Activated T-helper 2 cell treated with anti-CD3 and anti-CD28 coated beads, Interferon-gamma antibody, Interleukin-2, Interleukin-4, amounts not matched to agents 10 μg/mL and 5 μg/mL and 100 μg/mL, durations not matched to agents 14 hours and 24 hours and 36 hours (primary cell): ENCODE results near the gene FNBP1. TPM values are rescaled to one million over a fixed set of nuclear protein-coding genes. Genes with fewer than 3 reads are reported as not detected.
"Not testable (repeated sequence)": the region's sequence is repeated elsewhere in the genome, so short reads cannot be mapped to it uniquely, and the experiment has no call there.

Experiments
- DNase-seq: peaks from one replicate; pipeline ENCODE4 v3.0.0; 2021; ENCODE audit warnings: low spot score
- H3K27ac Mint-ChIP-seq: one replicate; pipeline ENCODE4 v1.8.0; 2021; ENCODE audit warnings: mixed read lengths
- H3K27me3 Mint-ChIP-seq: one replicate; pipeline ENCODE4 v1.8.0; 2021; ENCODE audit warnings: low read depth, mixed read lengths
- H3K36me3 Mint-ChIP-seq: one replicate; pipeline ENCODE4 v1.8.0; 2021; ENCODE audit warnings: low read depth, mixed read lengths
- H3K4me1 Mint-ChIP-seq: one replicate; pipeline ENCODE4 v1.8.0; 2021; ENCODE audit warnings: low read depth, mixed read lengths
- H3K4me3 Mint-ChIP-seq: one replicate; pipeline ENCODE4 v1.8.0; 2021; ENCODE audit warnings: low read depth, mild to moderate bottlenecking, moderate library complexity, mixed read lengths
- H3K9me3 Mint-ChIP-seq: one replicate; pipeline ENCODE4 v1.8.0; 2021; ENCODE audit warnings: mixed read lengths
- intact Hi-C: fragments of 100-400 bp; cut with micrococcal nuclease; formaldehyde crosslinking; loops from one replicate; pipeline ENCODE4 v1.15.1; 2023
- total RNA-seq: library from RNA; stranded (reverse); gene quantifications from 2 replicates; pipeline ENCODE4 v1.2.3, GENCODE V29; 2022

FNBP1 gene
- total RNA-seq, 1 donor from 2014 or later: 358 TPM

DNA sequence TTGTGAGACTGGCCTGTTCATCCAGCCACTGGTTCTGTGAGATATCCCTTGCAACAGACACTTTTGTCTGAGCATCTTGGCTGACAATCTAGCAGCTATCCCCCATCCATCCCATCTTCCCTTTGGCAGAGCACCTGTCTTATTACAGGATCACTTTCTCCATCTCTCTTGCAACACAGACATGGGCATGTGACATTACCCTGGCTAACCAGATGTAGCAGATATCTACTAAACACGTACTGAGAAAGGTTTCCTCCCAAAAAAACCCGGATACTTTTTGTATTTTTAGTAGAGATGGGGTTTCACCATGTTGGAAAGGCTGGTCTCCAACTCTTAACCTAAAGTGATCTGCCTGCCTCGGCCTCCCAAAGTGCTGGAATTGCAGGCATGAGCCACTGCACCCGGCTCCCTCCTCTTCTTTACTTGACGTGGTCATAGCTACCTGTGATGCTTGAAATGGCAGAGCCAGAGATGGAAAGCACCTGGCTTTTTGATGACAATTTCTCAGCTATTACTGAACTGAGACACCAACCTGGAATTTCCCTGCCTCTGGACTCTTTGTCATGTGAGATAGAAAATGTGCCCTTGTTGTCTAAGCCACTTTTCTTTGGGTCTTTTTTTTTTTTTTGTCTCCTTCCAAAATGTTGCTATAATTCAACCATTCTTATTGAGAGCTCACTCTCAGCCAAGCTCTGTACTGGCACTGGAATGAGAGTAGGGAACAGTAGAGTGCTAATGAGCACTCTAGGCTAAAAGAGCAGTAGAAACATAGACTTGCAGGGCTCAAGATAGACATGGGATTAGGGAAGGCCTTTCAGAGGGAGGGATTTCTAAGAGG lies 32.6 kb downstream of the FNBP1 start:
- Mint-ChIP-seq H3K36me3 (peaks cover 83% of the 10 kb centered on the region), H3K9me3 (peaks cover 8% of the 10 kb centered on the region), H3K27me3 (no peaks in the 10 kb centered on the region), H3K27ac (peak overlapping the region; percentile 95), H3K4me3 (peak overlapping the region; percentile 55), H3K4me1 (peaks cover 61% of the 10 kb centered on the region)
- intact Hi-C loops: loop anchor here (2.0 kb wide), 1 partner anchor 18 kb away; no protein-coding TSS in a partner anchor
- no peak for DNase-seq

DNA sequence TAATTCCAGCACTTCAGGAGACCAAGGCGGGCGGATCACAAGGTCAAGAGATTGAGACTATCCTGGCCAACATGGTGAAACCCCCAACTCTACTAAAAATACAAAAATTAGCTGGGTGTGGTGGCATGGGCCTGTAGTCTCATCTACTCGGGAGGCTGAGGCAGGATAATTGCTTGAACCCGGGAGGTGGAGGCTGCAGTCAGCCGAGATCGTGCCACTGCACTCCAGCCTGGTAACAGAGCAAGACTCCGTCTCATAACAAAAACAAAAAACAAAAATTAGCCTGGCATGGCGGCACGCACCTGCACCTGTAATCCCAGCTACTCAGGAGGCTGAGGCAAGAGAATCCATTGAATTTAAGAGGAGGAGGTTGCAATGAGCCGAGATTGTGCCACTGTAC lies 33.4 kb downstream of the FNBP1 start:
- peaks cover 76% of the 10 kb centered on the region for H3K36me3 Mint-ChIP-seq
- peaks cover 59% of the 10 kb centered on the region for H3K4me1 Mint-ChIP-seq
- peak overlapping the region; percentile 95 for H3K27ac Mint-ChIP-seq
- DNase-seq, H3K4me3 Mint-ChIP-seq, H3K9me3 Mint-ChIP-seq, intact Hi-C loops, H3K27me3 Mint-ChIP-seq: not testable (repeated sequence)

DNA sequence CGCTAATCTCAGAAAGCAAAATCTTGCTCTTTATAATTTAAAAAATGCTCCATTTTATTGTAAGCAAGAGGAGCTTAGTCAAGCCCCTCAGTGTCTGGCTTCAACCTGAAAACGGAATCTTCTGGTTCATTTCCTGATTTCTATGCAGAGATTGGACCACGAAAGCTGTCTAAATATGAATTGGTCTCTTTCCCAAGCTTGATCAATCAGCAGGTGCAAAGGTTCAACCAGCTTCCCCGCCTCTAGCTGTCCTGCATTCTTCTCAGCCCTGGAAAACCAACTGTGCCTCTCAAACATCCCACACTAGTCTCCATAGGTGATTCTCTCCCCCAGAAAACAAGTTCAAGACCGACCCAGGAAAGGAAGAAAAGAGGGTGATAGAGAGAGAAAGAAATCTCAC lies 34.5 kb downstream of the FNBP1 start:
- intact Hi-C loops: loop anchor here (1.0 kb wide), 1 partner anchor 8 kb away; no protein-coding TSS in a partner anchor
- no peak overlapping the region for H3K4me3 Mint-ChIP-seq
- peaks cover 8% of the 10 kb centered on the region for H3K9me3 Mint-ChIP-seq
- H3K4me1 Mint-ChIP-seq: peaks cover 55% of the 10 kb centered on the region
- DNase-seq: no peak
- peak overlapping the region; percentile 95 for H3K27ac Mint-ChIP-seq
- peaks cover 72% of the 10 kb centered on the region for H3K36me3 Mint-ChIP-seq
- H3K27me3 Mint-ChIP-seq: no peaks in the 10 kb centered on the region

DNA sequence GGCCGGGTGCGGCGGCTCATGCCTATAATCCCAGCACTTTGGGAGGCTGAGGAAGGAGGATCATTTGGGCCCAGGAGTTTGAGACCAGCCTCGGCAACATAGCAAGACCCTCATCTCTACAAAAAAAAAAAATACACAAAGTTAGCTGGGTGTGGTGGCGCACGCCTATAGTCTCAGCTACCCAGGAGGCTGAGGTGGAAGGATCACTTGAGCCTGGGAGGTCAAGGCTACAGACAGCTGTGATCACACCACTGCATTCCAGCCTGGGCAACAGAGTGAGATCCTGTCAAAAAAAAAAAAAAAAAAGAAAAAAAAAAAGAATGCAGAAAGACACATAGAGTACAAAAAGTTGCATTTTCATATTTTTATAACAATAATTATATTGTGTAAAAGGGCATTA lies 36.0 kb downstream of the FNBP1 start:
- Mint-ChIP-seq H3K36me3 (peaks cover 71% of the 10 kb centered on the region), H3K27ac (peak overlapping the region; percentile 95), H3K4me1 (peaks cover 59% of the 10 kb centered on the region)
- not testable (repeated sequence) for H3K27me3 Mint-ChIP-seq, H3K4me3 Mint-ChIP-seq, H3K9me3 Mint-ChIP-seq, DNase-seq
- intact Hi-C loops: loop anchor here (1.0 kb wide), 1 partner anchor 9 kb away; no protein-coding TSS in a partner anchor

DNA sequence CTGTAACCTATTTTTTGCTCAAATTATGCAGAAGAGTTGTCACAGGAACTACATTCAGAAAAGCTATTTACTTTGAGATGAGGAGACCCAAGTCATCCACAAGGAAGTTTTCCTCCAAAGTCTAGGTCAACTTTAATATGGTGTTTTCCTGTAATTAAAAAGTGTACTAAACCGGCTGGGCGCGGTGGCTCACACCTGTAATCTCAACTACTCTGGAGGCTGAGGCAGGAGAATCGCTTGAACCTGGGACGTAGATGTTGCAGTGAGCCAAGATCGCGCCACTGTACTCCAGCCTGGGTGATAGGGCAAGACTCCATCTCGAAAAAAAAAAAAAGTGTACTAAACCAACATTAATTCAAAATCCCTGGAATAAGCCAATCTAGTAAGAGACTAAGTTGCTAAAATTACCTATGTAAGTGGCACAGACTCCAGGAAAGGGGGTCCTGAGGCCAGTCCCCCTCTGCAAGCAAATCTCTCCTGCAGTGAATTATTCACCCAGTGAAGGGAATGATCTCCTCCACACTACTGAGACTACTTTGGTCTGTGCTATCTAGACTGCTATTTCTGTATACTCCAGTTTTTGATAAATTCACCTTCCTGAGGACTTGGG lies 38.9 kb downstream of the FNBP1 start:
- peaks cover 69% of the 10 kb centered on the region for H3K36me3 Mint-ChIP-seq
- no peaks in the 10 kb centered on the region for H3K27me3 Mint-ChIP-seq
- peaks cover 50% of the 10 kb centered on the region for H3K4me1 Mint-ChIP-seq
- H3K9me3 Mint-ChIP-seq: no peaks in the 10 kb centered on the region
- intact Hi-C loops: no loop called here
- H3K4me3 Mint-ChIP-seq: no peak overlapping the region
- no peak for DNase-seq
- peak overlapping the region; percentile 12 for H3K27ac Mint-ChIP-seq

DNA sequence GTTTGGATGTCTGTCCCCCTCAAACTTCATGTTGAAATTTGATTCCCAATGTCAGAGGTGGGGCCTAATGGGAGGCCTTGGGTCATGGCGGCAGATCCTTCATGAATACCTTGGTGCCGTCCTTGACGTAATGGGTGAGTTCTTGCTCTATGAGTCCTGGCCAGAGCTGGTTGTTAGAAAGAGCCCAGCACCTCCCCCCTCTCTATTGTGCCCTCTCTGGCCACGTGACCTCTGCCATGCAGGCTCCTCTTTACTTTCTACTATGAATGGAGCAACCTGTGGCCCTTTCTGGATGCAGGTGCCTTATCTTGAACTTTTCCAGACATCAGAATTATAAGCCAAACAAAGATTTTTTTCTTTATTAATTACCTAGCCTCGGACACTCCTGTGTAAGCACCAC lies 40.7 kb downstream of the FNBP1 start:
- peak overlapping the region; percentile 33 for H3K27ac Mint-ChIP-seq
- H3K9me3 Mint-ChIP-seq: no peaks in the 10 kb centered on the region
- peaks cover 70% of the 10 kb centered on the region for H3K36me3 Mint-ChIP-seq
- intact Hi-C loops: no loop called here
- peaks cover 45% of the 10 kb centered on the region for H3K4me1 Mint-ChIP-seq
- no peak overlapping the region for H3K4me3 Mint-ChIP-seq
- DNase-seq: no peak
- no peaks in the 10 kb centered on the region for H3K27me3 Mint-ChIP-seq

DNA sequence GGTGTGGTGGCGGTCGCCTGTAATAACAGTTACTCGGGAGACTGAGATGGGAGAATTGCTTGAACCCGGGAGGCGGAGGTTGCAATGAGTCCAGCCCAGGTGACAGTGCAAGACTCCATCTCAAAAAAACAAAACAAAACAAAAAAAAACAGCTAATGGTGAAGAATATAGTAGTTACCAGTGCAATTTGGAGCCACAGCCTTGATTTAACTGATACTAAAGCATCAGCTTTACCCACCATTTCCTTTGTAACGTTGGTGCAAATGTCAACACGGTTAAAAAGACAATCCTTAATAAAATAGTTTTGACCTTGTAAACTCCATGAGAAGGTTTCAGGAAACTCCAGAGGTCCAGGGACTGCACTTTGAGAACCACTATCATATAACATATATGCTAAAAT lies 41.8 kb downstream of the FNBP1 start:
- Mint-ChIP-seq H3K9me3 (no peaks in the 10 kb centered on the region), H3K4me3 (no peak overlapping the region), H3K4me1 (peaks cover 45% of the 10 kb centered on the region), H3K36me3 (peaks cover 63% of the 10 kb centered on the region), H3K27me3 (no peaks in the 10 kb centered on the region), H3K27ac (peak overlapping the region; percentile 66)
- intact Hi-C loops: no loop called here
- DNase-seq: no peak

DNA sequence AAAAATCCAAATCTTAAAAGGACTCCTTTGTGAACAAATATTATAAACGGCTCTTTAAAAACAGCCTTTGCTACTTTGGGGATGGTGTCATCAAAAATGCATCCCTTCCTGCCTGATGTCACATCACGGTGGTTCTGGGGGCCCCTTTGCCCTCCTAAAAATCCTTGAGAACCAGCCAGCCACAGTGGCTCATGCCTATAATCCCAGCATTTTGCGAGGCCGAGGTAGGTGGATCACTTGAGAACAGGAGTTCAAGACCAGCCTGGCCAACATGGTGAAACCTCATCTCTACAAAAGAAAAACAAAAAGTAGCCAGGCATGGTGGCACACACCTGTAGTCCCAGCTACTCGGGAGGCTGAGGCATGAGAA lies 43.9 kb downstream of the FNBP1 start:
- no peaks in the 10 kb centered on the region for H3K9me3 Mint-ChIP-seq
- no peak for DNase-seq
- no peaks in the 10 kb centered on the region for H3K27me3 Mint-ChIP-seq
- intact Hi-C loops: no loop called here
- H3K36me3 Mint-ChIP-seq: peaks cover 69% of the 10 kb centered on the region
- H3K27ac Mint-ChIP-seq: peak overlapping the region; percentile 92
- H3K4me1 Mint-ChIP-seq: peaks cover 58% of the 10 kb centered on the region
- peak overlapping the region; percentile 31 for H3K4me3 Mint-ChIP-seq

DNA sequence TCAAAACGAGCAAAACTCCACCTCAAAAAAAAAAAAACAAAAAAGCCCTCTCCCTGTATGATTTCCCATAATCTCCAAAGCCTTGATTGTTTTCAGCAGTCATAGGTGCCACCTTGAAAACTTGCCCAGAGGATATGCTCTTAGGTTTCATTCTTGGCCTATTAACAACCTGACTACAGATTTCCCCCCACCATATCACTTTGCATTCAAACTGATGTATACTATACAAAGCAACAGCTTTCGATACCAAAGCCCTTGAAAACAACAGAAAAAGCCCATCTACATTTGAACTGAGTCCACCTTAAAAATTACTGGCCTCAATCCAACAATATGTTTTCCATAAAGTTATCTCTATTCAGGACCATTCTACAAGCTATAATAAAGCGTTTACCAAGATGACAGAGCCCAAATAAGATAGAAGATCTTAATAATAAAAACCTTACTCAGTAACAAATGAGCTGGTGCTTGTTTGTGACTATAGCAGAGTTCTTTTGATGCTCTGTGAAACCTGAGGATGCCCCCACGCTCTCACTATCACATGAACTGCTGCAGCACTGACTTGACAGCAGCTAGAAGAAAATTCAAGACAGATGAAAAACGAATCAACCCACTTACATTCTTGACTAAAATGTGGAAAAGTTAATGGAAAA lies 44.4 kb downstream of the FNBP1 start:
- Mint-ChIP-seq H3K4me3 (peak overlapping the region; percentile 31), H3K4me1 (peaks cover 62% of the 10 kb centered on the region), H3K36me3 (peaks cover 74% of the 10 kb centered on the region), H3K27ac (peak overlapping the region; percentile 92), H3K27me3 (no peaks in the 10 kb centered on the region), H3K9me3 (no peaks in the 10 kb centered on the region)
- no peak for DNase-seq
- intact Hi-C loops: loop anchor here (1.0 kb wide), 1 partner anchor 9 kb away; no protein-coding TSS in a partner anchor

DNA sequence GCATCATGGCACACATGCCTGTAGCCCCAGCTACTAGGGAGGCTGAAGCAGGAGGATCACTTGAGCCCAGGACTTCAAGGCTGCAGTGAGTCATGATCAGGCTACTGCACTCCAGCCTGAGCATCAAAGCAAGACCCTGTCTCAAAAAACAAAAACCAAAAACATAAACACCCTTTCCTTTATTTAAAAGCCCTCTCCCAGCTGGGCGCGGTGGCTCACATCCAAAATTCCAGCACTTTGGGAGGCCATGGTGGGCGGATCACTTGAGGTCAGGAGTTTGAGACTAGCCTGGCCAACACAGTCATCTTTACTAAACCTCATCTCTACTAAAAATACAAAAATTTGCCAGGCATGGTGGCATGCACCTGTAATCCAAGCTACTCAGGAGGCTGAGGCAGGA lies 45.3 kb downstream of the FNBP1 start:
- intact Hi-C loops: loop anchor here (1.0 kb wide), 1 partner anchor 10 kb away; no protein-coding TSS in a partner anchor
- not testable (repeated sequence) for H3K4me3 Mint-ChIP-seq, H3K27me3 Mint-ChIP-seq, H3K9me3 Mint-ChIP-seq, DNase-seq
- H3K4me1 Mint-ChIP-seq: peaks cover 57% of the 10 kb centered on the region
- H3K27ac Mint-ChIP-seq: peak overlapping the region; percentile 82
- H3K36me3 Mint-ChIP-seq: peaks cover 66% of the 10 kb centered on the region

DNA sequence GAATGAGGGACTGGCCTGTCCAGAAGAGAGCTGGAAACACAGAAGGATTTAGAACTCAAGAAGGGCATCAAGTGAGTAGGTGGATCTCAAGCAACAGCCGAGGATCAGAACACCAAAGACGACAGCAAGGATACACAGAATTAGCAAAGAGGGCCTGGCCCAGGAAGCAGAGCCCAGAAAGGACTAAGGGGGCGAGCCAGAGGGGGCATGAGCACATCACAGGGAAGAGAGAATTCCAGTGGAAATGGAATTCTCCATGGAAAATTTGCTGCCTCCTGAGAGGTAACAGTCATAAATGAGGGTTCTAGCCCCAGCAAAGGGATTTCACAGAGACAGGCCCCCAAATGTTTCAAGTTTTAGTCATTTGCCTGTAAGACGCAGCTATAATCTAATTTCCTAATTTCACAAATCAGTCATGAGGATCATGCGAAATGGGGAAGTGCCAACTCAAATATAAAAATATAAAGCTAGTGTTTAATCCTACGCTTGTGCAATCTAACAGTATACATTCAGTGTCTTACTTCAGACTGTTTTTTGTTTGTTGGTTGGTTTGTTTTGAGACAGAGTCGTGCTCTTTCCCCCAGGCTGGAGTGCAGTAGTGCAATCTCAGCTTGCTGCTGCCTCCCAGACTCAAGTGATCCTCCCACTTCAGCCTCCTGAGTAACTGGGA lies 46.7 kb downstream of the FNBP1 start:
- Mint-ChIP-seq H3K36me3 (peaks cover 71% of the 10 kb centered on the region), H3K27ac (peak overlapping the region; percentile 95), H3K4me1 (peaks cover 57% of the 10 kb centered on the region), H3K4me3 (peak overlapping the region; percentile 68), H3K9me3 (no peaks in the 10 kb centered on the region), H3K27me3 (no peaks in the 10 kb centered on the region)
- no peak for DNase-seq
- intact Hi-C loops: no loop called here

DNA sequence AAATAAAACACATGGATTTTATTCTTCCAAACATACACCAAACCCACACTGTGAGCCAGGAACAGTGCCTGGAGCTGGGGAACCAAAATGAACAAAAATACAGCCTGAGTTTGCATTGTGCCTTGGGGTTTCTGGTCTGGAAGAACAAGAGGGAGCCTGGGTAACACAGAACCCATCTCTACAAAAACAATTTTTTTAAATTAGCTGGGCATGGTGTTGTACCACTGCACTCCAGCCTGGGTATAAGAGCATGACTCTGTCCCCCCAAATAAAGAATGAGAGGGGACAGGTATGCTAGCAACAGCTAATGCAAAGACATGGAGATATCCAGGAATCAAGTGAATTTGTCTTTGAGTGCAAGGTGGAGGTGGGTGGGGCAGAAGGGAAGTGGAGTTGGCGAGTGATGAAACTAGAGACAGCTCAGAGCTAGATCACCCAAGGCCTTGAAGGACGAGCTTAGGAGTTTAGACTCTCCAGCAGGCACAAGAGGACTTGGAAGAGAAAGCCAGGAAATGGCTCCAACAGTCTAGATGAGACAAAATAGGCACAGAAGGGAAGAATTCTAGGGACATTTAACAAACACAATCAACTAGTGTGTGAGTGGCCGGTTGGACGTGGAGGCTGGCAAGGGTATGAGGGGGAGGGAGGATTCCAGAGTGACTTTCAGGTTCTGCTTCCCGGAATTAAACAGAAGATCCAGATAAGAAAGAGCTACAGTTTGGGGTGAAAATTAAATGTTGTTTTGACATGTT lies 47.4 kb downstream of the FNBP1 start:
- Mint-ChIP-seq H3K36me3 (peaks cover 71% of the 10 kb centered on the region), H3K4me3 (peak overlapping the region; percentile 68), H3K27me3 (no peaks in the 10 kb centered on the region), H3K9me3 (no peaks in the 10 kb centered on the region), H3K27ac (peak overlapping the region; percentile 95), H3K4me1 (peaks cover 56% of the 10 kb centered on the region)
- intact Hi-C loops: loop anchor here (2.0 kb wide), 1 partner anchor 107 kb away; no protein-coding TSS in a partner anchor
- no peak for DNase-seq
